ENCODE data around the gene LRRC34. TPM values are rescaled to one million over a fixed set of nuclear protein-coding genes. Genes with fewer than 3 reads are reported as not detected.

The LRRC34 gene
- total RNA-seq, 1 donor from 2014 or later = 2.2 TPM

DNA sequence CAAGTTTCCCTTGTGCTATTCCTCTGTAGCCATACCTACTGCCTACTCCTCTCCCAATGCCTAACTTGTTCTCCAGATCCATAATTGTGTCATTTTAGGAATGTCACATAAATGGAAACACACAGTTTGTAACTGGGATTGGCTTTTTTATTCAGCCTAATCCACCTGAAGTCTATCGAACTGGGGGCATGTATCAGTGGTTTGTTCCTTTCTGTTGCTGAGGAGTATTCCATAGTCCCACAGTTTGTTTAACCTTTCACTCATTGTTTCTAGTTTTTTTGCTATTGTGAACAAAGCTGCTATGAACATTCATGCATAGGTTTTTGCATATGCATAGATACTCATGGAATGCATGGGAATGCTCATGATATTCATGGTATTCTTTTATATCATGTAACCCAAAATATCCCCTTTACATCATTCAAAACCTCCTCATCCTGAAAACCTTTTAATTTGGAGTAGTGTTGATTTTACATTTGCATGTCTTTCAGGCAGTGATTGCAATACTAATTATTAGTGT, 25.9 kb upstream of the LRRC34 start:
- Mint-ChIP-seq H3K27ac (ENCODE audit: unreplicated experiment) (no peak overlapping the region), H3K9me3 (ENCODE audit: low read depth) (peaks cover 2% of the 10 kb centered on the region), H3K4me3 (ENCODE audit: unreplicated experiment) (no peak overlapping the region), H3K27me3 (ENCODE audit: low read depth) (peaks cover 1% of the 10 kb centered on the region), H3K4me1 (ENCODE audit: low read depth) (peaks cover 10% of the 10 kb centered on the region), H3K36me3 (ENCODE audit: low read depth) (no peaks in the 10 kb centered on the region)
- no peak for DNase-seq (ENCODE audit: low spot score)
- TF ChIP-seq, protein P1, sequence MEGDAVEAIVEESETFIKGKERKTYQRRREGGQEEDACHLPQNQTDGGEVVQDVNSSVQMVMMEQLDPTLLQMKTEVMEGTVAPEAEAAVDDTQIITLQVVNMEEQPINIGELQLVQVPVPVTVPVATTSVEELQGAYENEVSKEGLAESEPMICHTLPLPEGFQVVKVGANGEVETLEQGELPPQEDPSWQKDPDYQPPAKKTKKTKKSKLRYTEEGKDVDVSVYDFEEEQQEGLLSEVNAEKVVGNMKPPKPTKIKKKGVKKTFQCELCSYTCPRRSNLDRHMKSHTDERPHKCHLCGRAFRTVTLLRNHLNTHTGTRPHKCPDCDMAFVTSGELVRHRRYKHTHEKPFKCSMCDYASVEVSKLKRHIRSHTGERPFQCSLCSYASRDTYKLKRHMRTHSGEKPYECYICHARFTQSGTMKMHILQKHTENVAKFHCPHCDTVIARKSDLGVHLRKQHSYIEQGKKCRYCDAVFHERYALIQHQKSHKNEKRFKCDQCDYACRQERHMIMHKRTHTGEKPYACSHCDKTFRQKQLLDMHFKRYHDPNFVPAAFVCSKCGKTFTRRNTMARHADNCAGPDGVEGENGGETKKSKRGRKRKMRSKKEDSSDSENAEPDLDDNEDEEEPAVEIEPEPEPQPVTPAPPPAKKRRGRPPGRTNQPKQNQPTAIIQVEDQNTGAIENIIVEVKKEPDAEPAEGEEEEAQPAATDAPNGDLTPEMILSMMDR (IDR thresholded peaks at IDR 0.05) = no peak

DNA sequence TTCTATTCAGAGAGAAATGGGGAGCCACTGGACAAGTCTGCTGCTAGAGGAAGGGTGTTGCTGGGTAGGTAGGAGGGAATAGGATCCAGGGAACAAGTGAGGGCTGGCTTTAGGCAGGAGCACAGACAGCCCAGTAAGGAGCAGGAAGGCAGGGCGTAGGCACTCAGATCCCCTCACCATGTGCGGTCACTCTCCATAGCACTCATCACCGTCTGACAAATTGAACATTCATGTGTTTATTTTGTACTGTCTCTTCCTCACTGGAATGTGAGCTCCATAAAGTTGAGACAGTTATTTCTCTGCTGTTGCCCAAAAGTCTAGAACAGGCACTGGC, 24.2 kb upstream of the LRRC34 start:
- no peaks in the 10 kb centered on the region for H3K9me3 Mint-ChIP-seq (ENCODE audit: low read depth)
- no peak for DNase-seq (ENCODE audit: low spot score)
- H3K27me3 Mint-ChIP-seq (ENCODE audit: low read depth) = no peaks in the 10 kb centered on the region
- H3K27ac Mint-ChIP-seq (ENCODE audit: unreplicated experiment) = peak overlapping the region; percentile 60
- TF ChIP-seq, protein P1 (IDR thresholded peaks at IDR 0.05) = no peak
- H3K4me3 Mint-ChIP-seq (ENCODE audit: unreplicated experiment) = no peak overlapping the region
- H3K4me1 Mint-ChIP-seq (ENCODE audit: low read depth) = peaks cover 10% of the 10 kb centered on the region
- H3K36me3 Mint-ChIP-seq (ENCODE audit: low read depth) = no peaks in the 10 kb centered on the region

DNA sequence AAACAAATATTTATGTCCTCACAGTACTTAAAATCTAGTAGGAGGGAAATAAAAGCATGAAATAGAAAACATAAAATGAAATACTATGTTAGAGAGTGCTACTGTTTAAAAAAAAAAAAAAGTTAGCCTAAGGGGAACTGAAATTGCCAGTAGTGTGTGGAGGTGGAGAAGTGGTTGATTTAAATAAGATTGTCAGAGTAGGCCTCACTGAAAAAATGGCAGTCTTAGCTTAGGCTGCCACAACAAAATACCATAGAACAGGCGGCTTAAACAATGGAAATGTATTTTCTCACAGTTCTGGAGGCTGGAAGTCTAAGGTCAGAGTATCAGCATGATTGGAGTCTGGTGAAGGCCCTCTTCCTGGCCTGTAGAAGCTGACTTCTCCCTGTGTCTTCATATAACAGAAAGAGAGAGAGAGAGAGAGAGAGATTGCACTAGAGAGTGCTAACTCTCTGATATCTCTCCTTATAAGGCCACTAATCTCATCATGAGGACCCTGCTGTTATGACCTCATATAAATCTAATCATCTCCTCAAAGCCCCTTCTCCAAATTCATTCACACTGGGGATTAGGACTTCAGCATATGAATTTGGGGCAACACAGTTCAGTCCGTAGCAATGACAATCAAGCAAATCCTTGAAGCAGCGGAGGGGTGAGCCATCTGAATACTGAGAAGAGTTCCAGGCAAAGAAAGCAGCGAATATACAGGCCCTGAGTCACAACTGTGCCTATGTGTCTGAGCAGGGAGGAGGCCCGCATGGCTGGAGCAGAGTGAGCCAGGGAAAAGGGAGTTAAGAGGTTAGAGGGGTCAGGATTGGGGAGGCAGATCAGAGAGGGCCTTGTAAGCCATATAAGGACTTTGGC, 23.6 kb upstream of the LRRC34 start:
- H3K4me1 Mint-ChIP-seq (ENCODE audit: low read depth) = peaks cover 10% of the 10 kb centered on the region
- no peaks in the 10 kb centered on the region for H3K9me3 Mint-ChIP-seq (ENCODE audit: low read depth)
- H3K27ac Mint-ChIP-seq (ENCODE audit: unreplicated experiment) = peak overlapping the region; percentile 60
- H3K27me3 Mint-ChIP-seq (ENCODE audit: low read depth) = no peaks in the 10 kb centered on the region
- H3K36me3 Mint-ChIP-seq (ENCODE audit: low read depth) = no peaks in the 10 kb centered on the region
- no peak for DNase-seq (ENCODE audit: low spot score)
- H3K4me3 Mint-ChIP-seq (ENCODE audit: unreplicated experiment) = no peak overlapping the region
- TF ChIP-seq, protein P1 (IDR thresholded peaks at IDR 0.05) = no peak

DNA sequence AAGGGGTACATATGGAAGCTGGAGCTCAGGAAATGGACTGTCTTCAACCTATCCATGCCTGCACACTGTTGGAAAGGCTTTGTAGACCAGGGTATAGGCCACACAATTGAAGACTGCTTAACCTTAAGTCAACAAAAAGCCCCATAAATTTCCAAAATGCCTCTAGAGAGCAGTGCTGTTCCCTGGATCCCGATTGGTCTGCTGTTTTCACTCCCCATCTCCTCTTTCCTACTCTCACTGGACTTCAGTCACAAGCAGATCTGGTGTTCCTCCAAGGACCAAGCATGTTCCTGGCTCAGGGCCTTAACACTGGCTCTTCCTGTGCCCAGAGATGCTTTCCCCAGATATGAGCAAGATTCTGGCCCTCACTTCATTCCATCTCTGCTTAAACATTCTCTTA, 22.8 kb upstream of the LRRC34 start:
- TF ChIP-seq, protein P1 (IDR thresholded peaks at IDR 0.05) = no peak
- H3K9me3 Mint-ChIP-seq (ENCODE audit: low read depth) = no peaks in the 10 kb centered on the region
- no peak overlapping the region for H3K27ac Mint-ChIP-seq (ENCODE audit: unreplicated experiment)
- H3K4me1 Mint-ChIP-seq (ENCODE audit: low read depth) = peaks cover 10% of the 10 kb centered on the region
- H3K4me3 Mint-ChIP-seq (ENCODE audit: unreplicated experiment) = no peak overlapping the region
- H3K27me3 Mint-ChIP-seq (ENCODE audit: low read depth) = no peaks in the 10 kb centered on the region
- no peak for DNase-seq (ENCODE audit: low spot score)
- H3K36me3 Mint-ChIP-seq (ENCODE audit: low read depth) = no peaks in the 10 kb centered on the region

DNA sequence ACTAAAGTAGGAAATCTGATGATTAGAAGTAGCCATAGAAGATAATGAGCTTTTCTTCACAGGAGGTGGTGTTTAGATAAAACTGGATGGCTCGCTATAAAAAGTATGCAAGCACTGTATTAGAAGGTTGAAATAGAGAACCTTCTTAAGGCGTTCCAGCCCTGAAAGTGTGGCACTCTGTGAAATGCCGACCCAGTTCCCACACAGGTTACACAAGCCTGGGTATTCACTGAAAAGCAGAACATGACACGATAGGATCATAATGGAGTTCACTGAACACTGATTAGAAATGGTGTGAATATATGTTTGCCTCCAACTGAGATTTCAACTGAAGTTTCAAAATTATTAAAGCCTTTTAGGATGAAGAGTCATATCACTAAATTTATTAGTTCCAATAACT, 15.0 kb upstream of the LRRC34 start:
- H3K27me3 Mint-ChIP-seq (ENCODE audit: low read depth) = no peaks in the 10 kb centered on the region
- no peak for DNase-seq (ENCODE audit: low spot score)
- no peaks in the 10 kb centered on the region for H3K36me3 Mint-ChIP-seq (ENCODE audit: low read depth)
- TF ChIP-seq, protein P1 (IDR thresholded peaks at IDR 0.05) = no peak
- H3K27ac Mint-ChIP-seq (ENCODE audit: unreplicated experiment) = no peak overlapping the region
- H3K4me1 Mint-ChIP-seq (ENCODE audit: low read depth) = no peaks in the 10 kb centered on the region
- no peaks in the 10 kb centered on the region for H3K9me3 Mint-ChIP-seq (ENCODE audit: low read depth)
- no peak overlapping the region for H3K4me3 Mint-ChIP-seq (ENCODE audit: unreplicated experiment)
